Measurements from ENCODE around the gene NTRK2.

The NTRK2 gene

DNA sequence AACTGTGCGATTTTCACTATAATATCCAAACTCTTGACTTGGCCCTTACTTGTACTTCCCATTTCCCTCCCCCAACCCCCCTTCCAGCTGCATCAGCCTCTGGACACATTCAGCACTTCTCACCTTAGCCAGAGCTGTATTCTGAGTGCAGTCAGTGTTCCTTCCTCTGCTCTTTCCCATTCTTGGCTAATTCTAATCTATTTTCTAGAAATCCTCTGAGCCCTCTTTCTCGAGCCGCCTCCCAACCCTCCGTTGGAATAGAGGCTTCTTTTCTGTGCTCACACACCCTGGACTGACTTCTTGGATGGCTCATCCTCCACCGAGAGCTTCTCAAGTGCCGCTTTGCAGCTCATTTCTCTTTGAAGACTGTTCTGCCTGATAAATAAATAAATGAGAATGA, 188.8 kb downstream of the NTRK2 start:
- no peaks in the 10 kb centered on the region for H3K36me3 ChIP-seq (ENCODE audit: control insufficient read depth, insufficient read depth, low read length)
- no peaks in the 10 kb centered on the region for H3K9me3 ChIP-seq (ENCODE audit: control insufficient read depth, low read length)
- H3K4me3 ChIP-seq (ENCODE audit: low read depth, low read length): no peak overlapping the region
- H3K27me3 ChIP-seq (ENCODE audit: control insufficient read depth, insufficient read depth, low read length): no peaks in the 10 kb centered on the region
- H3K4me2 ChIP-seq (ENCODE audit: low read length): no peak overlapping the region
- H3K79me2 ChIP-seq: no peaks in the 10 kb centered on the region
- H2AFZ ChIP-seq: no peak overlapping the region
- TF ChIP-seq, protein P1, sequence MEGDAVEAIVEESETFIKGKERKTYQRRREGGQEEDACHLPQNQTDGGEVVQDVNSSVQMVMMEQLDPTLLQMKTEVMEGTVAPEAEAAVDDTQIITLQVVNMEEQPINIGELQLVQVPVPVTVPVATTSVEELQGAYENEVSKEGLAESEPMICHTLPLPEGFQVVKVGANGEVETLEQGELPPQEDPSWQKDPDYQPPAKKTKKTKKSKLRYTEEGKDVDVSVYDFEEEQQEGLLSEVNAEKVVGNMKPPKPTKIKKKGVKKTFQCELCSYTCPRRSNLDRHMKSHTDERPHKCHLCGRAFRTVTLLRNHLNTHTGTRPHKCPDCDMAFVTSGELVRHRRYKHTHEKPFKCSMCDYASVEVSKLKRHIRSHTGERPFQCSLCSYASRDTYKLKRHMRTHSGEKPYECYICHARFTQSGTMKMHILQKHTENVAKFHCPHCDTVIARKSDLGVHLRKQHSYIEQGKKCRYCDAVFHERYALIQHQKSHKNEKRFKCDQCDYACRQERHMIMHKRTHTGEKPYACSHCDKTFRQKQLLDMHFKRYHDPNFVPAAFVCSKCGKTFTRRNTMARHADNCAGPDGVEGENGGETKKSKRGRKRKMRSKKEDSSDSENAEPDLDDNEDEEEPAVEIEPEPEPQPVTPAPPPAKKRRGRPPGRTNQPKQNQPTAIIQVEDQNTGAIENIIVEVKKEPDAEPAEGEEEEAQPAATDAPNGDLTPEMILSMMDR (IDR thresholded peaks at IDR 0.05): no peak
- H3K27ac ChIP-seq: no peak overlapping the region
- no peaks in the 10 kb centered on the region for H3K4me1 ChIP-seq
- H3K9ac ChIP-seq: no peak overlapping the region

DNA sequence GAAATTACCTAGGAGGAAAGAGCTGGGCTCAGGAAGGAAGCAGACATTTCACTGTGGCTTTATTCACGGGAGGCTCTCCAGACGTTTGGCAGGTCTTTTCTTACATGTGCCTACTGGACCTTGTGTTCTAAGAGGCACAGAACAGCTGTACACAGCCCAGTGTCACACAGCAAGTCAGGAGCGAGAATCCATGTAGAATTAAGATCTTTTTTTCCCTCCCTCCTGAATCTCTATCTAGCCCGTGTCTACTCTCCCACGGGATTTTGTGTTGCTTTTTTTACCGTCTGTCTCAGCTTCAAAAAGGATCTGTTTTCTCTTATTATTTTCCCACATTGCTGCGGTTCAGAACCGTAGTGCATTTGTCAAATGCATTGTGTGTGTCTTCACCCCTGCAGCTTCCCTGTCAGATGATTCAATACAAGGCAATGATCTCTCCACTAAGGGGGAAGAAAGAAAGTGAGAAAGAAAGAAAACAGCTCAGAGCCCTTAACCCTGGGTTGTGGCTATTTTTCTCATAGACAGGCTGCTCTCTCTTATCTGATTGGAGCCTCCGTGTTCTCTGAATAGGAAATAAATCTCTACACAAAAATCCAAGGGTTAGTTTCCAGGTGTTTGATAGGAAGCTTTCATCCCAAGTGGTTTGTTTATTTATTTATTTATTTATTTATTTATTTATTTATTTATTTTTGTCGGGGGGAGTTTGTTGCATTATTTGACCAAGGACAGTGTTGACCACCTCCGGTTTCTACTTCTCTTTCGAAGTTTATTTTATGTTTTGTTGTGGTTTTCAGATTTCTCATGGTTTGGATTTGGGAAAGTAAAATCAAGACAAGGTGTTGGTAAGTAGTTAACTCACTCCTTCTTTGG, 191.0 kb downstream of the NTRK2 start:
- Histone ChIP-seq H3K27ac (no peak overlapping the region), H3K9ac (no peak overlapping the region), H3K9me3 (ENCODE audit: control insufficient read depth, low read length) (no peaks in the 10 kb centered on the region), H2AFZ (no peak overlapping the region), H3K36me3 (ENCODE audit: control insufficient read depth, insufficient read depth, low read length) (no peaks in the 10 kb centered on the region), H3K4me2 (ENCODE audit: low read length) (no peak overlapping the region), H3K4me1 (no peaks in the 10 kb centered on the region), H3K4me3 (ENCODE audit: low read depth, low read length) (no peak overlapping the region), H3K27me3 (ENCODE audit: control insufficient read depth, insufficient read depth, low read length) (no peaks in the 10 kb centered on the region), H3K79me2 (no peaks in the 10 kb centered on the region)
- TF ChIP-seq, protein P1 (IDR thresholded peaks at IDR 0.05): no peak

GRCh38 chr9:84861455-84861854, 191.9 kb downstream of the NTRK2 start:
- Histone ChIP-seq H3K27ac (no peak overlapping the region), H3K4me3 (ENCODE audit: low read depth, low read length) (no peak overlapping the region), H3K9ac (no peak overlapping the region), H3K36me3 (ENCODE audit: control insufficient read depth, insufficient read depth, low read length) (no peaks in the 10 kb centered on the region), H3K4me1 (no peaks in the 10 kb centered on the region), H3K4me2 (ENCODE audit: low read length) (no peak overlapping the region), H3K79me2 (no peaks in the 10 kb centered on the region), H3K9me3 (ENCODE audit: control insufficient read depth, low read length) (no peaks in the 10 kb centered on the region), H2AFZ (no peak overlapping the region), H3K27me3 (ENCODE audit: control insufficient read depth, insufficient read depth, low read length) (no peaks in the 10 kb centered on the region)
- TF ChIP-seq, protein P1 (IDR thresholded peaks at IDR 0.05): no peak

- Histone ChIP-seq H3K4me1 (no peaks in the 10 kb centered on the region), H3K9ac (no peak overlapping the region), H3K9me3 (ENCODE audit: control insufficient read depth, low read length) (no peaks in the 10 kb centered on the region), H3K36me3 (ENCODE audit: control insufficient read depth, insufficient read depth, low read length) (no peaks in the 10 kb centered on the region), H2AFZ (no peak overlapping the region), H3K79me2 (no peaks in the 10 kb centered on the region), H3K27ac (no peak overlapping the region), H3K4me3 (ENCODE audit: low read depth, low read length) (no peak overlapping the region), H3K4me2 (ENCODE audit: low read length) (no peak overlapping the region), H3K27me3 (ENCODE audit: control insufficient read depth, insufficient read depth, low read length) (no peaks in the 10 kb centered on the region)
- TF ChIP-seq, protein P1 (IDR thresholded peaks at IDR 0.05): no peak
Observed at GRCh38 chr9:84862308-84862707, 192.8 kb downstream of the NTRK2 start.

- Histone ChIP-seq H3K27me3 (ENCODE audit: control insufficient read depth, insufficient read depth, low read length) (no peaks in the 10 kb centered on the region), H3K4me2 (ENCODE audit: low read length) (no peak overlapping the region), H3K27ac (no peak overlapping the region), H3K4me1 (no peaks in the 10 kb centered on the region), H3K4me3 (ENCODE audit: low read depth, low read length) (no peak overlapping the region), H3K9ac (no peak overlapping the region), H3K79me2 (no peaks in the 10 kb centered on the region), H3K9me3 (ENCODE audit: control insufficient read depth, low read length) (no peaks in the 10 kb centered on the region), H2AFZ (no peak overlapping the region), H3K36me3 (ENCODE audit: control insufficient read depth, insufficient read depth, low read length) (no peaks in the 10 kb centered on the region)
- TF ChIP-seq, protein P1 (IDR thresholded peaks at IDR 0.05): no peak
Observed at GRCh38 chr9:84862810-84863287, 193.3 kb downstream of the NTRK2 start.
